ENCODE data around the gene CYB561D1. TPM values are rescaled to one million over a fixed set of nuclear protein-coding genes. Genes with fewer than 3 reads are reported as not detected.

The CYB561D1 gene
- polyA plus RNA-seq, 4 donors, result 6.1 to 9.7 (median 8.2) TPM

- peak; percentile 73 to 87 (median 84) for DNase-seq (ENCODE audit: low read depth in 4 of 4, low spot score in 3 of 4)
Observed at GRCh38 chr1:109546311-109547109, 52.6 kb downstream of the CYB561D1 start.

DNA sequence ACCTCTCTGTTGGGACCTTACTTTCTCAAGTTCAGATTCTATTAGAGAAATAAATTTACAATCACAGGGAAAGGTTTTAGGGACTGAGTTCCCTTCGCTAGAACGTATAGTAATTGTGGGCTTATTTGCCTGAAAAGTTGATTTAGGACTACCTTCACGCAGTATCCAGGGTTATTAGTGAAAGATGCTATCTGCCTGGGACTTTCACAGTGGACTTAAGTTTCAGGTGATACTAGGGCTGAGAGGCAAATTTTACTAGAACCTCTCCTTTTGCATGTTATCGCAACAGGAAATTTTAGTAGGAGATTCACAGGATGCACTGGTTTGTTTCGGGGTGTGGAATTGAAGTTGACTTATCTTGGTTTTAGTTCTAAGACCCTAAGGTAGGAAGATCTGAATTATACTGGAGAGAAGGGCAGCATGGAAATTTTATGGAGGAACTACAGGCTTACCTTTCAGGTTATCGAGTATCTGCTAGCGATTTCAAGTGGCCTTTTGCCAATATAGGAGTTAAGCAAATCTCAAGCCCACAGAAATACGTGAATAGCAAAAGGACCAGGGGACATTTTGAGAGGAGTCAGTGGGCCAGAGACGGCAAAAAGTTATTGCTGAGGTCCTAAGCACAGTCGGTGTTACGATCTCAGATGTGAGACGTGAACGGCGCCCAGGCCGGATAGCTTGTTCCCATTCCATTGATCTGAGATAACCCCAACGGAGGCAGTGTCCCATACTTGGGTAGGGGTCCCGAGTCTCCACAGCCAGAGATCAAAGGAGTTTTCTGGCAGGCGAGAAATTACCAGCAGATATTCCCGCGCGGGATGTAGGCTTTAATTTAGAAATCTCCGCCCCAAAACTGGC, 53.8 kb downstream of the CYB561D1 start:
- DNase-seq (ENCODE audit: low read depth in 4 of 4, low spot score in 3 of 4), result no peak

DNA sequence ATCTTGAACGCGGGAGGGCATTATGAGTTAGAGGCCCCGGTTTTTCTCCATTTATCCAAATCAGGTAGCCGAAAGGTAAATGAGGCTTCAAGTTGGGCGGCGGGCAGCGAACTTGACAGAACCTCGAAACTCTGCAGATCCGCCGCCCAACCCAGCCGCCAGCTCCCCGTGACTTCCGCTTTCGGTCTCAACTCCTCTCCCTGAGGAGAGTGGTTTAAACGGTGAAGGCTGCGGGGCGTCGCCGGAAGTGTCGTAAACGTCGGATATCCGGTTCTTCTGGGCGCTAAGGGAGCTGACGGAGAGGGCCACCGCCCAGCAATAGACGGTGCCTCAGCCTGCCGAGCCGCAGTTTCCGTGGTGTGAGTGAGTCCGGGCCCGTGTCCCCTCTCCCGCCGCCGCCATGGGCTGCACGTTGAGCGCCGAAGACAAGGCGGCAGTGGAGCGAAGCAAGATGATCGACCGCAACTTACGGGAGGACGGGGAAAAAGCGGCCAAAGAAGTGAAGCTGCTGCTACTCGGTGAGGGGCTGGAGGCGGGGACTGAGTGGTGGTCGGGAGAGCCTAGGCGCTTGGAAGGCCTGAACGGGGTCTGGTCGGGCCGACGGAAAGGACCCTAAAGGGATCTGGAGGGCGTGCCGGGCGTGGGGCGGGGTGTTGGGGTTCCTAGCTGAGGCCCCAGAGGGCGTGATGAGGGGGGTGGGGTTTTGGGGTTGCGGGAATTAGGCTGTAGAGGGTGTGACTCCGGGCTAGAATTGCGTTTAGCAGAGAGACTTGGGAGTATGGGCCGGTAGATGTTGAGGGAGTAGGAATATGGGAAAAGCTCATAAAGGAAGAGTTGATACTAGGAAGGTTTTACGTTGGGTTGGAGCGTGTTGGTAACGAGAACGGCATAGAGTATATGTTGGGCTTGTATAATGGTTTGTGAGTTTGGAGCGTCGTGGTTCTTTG, 54.7 kb downstream of the CYB561D1 start, which contains the start of gene GNAI3:
Gene GNAI3, plus strand, starts transcription at position 295 of the 947 bp plus-strand sequence. Its CDS starts 106 bp downstream, at position 401.
- peak; percentile 87 to 92 (median 90) for DNase-seq (ENCODE audit: low read depth in 4 of 4, low spot score in 3 of 4)

Other genes starting within 250 kb of the CYB561D1 start
- 10 to 100 TPM in 3 of 4 donors, 1 to 10 TPM in 1; 5.8 to 39.7 (median 30.7) TPM for gene CELSR2, start 244.6 kb upstream of the CYB561D1 start, polyA plus RNA-seq (ENCODE audit: insufficient read length in 4 of 4)
- gene PSRC1, start 210.9 kb upstream of the CYB561D1 start, polyA plus RNA-seq (ENCODE audit: insufficient read length in 4 of 4), result 10 to 100 TPM; 22.3 to 25.5 (median 24.4) TPM
- under 1 TPM in 2 of 4 donors, not detected in 2; 0.23 to 0.32 TPM for gene MYBPHL, start 187.1 kb upstream of the CYB561D1 start, polyA plus RNA-seq (ENCODE audit: insufficient read length in 4 of 4)
- gene SORT1, start 96.2 kb upstream of the CYB561D1 start, polyA plus RNA-seq (ENCODE audit: insufficient read length in 4 of 4), result 10 to 100 TPM; 25.7 to 63.4 (median 58.9) TPM
- gene PSMA5, start 67.6 kb upstream of the CYB561D1 start, polyA plus RNA-seq (ENCODE audit: insufficient read length in 4 of 4), result 100 to 1,000 TPM in 2 of 4 donors, 10 to 100 TPM in 2; 70.2 to 119 (median 98.0) TPM
- 10 to 100 TPM in 3 of 4 donors, 1 to 10 TPM in 1; 5.3 to 16.4 (median 11.7) TPM for gene SYPL2, start 27.5 kb upstream of the CYB561D1 start, polyA plus RNA-seq (ENCODE audit: insufficient read length in 4 of 4)
- 10 to 100 TPM in 2 of 4 donors, 1 to 10 TPM in 2; 7.3 to 17.6 (median 12.7) TPM for gene ATXN7L2, start 10.2 kb upstream of the CYB561D1 start, polyA plus RNA-seq (ENCODE audit: insufficient read length in 4 of 4)
- gene AMIGO1, start 15.6 kb downstream of the CYB561D1 start, polyA plus RNA-seq (ENCODE audit: insufficient read length in 4 of 4), result 1 to 10 TPM; 8.0 to 9.2 (median 8.7) TPM
- 1 to 10 TPM in 2 of 4 donors, under 1 TPM in 2; 0.23 to 1.7 (median 0.76) TPM for gene GPR61, start 45.8 kb downstream of the CYB561D1 start, polyA plus RNA-seq (ENCODE audit: insufficient read length in 4 of 4)
- gene GNAI3, start 54.5 kb downstream of the CYB561D1 start, polyA plus RNA-seq (ENCODE audit: insufficient read length in 4 of 4), result 10 to 100 TPM; 10.9 to 15.4 (median 12.7) TPM
- not detected for gene GNAT2, start 125.5 kb downstream of the CYB561D1 start, polyA plus RNA-seq (ENCODE audit: insufficient read length in 4 of 4)
- gene AMPD2, start 125.7 kb downstream of the CYB561D1 start, polyA plus RNA-seq (ENCODE audit: insufficient read length in 4 of 4), result 10 to 100 TPM; 40.7 to 62.4 (median 53.7) TPM
- gene GSTM4, start 162.0 kb downstream of the CYB561D1 start, polyA plus RNA-seq (ENCODE audit: insufficient read length in 4 of 4), result 10 to 100 TPM; 30.7 to 70.5 (median 57.7) TPM
- gene GSTM2, start 174.0 kb downstream of the CYB561D1 start, polyA plus RNA-seq (ENCODE audit: insufficient read length in 4 of 4), result 100 to 1,000 TPM; 172 to 269 (median 243) TPM
- gene GSTM1, start 193.7 kb downstream of the CYB561D1 start, polyA plus RNA-seq (ENCODE audit: insufficient read length in 4 of 4), result 100 to 1,000 TPM in 1 of 4 donors, 1 to 10 TPM in 3; 1.6 to 112 (median 3.3) TPM
- 10 to 100 TPM; 36.1 to 67.9 (median 53.6) TPM for gene GSTM5, start 218.2 kb downstream of the CYB561D1 start, polyA plus RNA-seq (ENCODE audit: insufficient read length in 4 of 4)
- gene GSTM3, start 246.9 kb downstream of the CYB561D1 start, polyA plus RNA-seq (ENCODE audit: insufficient read length in 4 of 4), result 100 to 1,000 TPM; 105 to 269 (median 250) TPM

Measured in left renal pelvis (tissue), 4 donors.